Endothelial cell of umbilical vein (primary cell): ENCODE results near the gene MCF2L. TPM values are rescaled to one million over a fixed set of nuclear protein-coding genes. Genes with fewer than 3 reads are reported as not detected.

Experiments
- BruUV-seq: library from RNA; stranded (reverse); fragments of 400-500 nt; replicated peaks from 2 replicates; lab custom pipeline; 2021; lab: Mats Ljungman, UMichigan
- CTCF ChIA-PET: fragments of 300-600, 350-600 bp; sonication (Branson Sonifier 250); formaldehyde crosslinking; loops from one replicate; lab custom pipeline; 2021; ENCODE audit warnings: antibody characterized with exemption, inconsistent platforms; lab: Charles Lee
- POLR2A ChIA-PET: fragments of 300-600, 350-600 bp; sonication (Branson Sonifier 250); formaldehyde crosslinking; loops from one replicate; lab custom pipeline; 2021; ENCODE audit warnings: antibody characterized with exemption, inconsistent platforms; lab: Charles Lee
- DNase-seq: peaks from one replicate; pipeline ENCODE4 v3.0.0-alpha.2; 2011; ENCODE audit warnings: low read depth, low spot score
- FAIRE-seq: peaks from 2 replicates; lab custom pipeline; 2011; peaks lifted over from hg19 to GRCh38; lab: Jason Lieb, UNC
- H2AFZ ChIP-seq: 2 replicates; pipeline ENCODE4 v1.6.0; 2012; ENCODE audit warnings: low read depth, low read length, control low read depth, inconsistent platforms
- H3K27ac ChIP-seq: 2 replicates; pipeline ENCODE4 v1.5.1; 2011; ENCODE audit warnings: low read depth, mild to moderate bottlenecking, control low read depth, low read length, moderate library complexity; ENCODE audit not compliant: insufficient read depth
- H3K27me3 ChIP-seq, 2 experiments: 2 replicates each; pipeline versions ENCODE4 v1.6.0 to v1.6.1; 2011; ENCODE audit warnings: low read length in 2 of 2, mixed read lengths in 1 of 2; ENCODE audit not compliant: control insufficient read depth in 2 of 2, insufficient read depth in 2 of 2
- H3K36me3 ChIP-seq, 2 experiments: 2 replicates in 1 of 2; 3 replicates in 1 of 2; pipeline ENCODE4 v1.5.1; 2011; ENCODE audit warnings: low read length in 2 of 2, mild to moderate bottlenecking in 1 of 2, moderate library complexity in 1 of 2; ENCODE audit not compliant: control insufficient read depth in 2 of 2, insufficient read depth in 2 of 2; ENCODE audit errors: extremely low read depth in 1 of 2
- H3K4me1 ChIP-seq: 3 replicates; pipeline ENCODE4 v1.5.1; 2011; ENCODE audit warnings: mild to moderate bottlenecking, low read length; ENCODE audit not compliant: control insufficient read depth, insufficient read depth; ENCODE audit errors: extremely low read depth
- H3K4me2 ChIP-seq: 2 replicates; pipeline ENCODE4 v1.6.1; 2011; ENCODE audit warnings: low read length, control low read depth, mixed read lengths; ENCODE audit not compliant: insufficient read depth
- H3K4me3 ChIP-seq, 3 experiments: fragments of 200-600 bp in 1 of 3; sonication (generic), shearing (Covaris generic) in 1 of 3; replicated peaks in 1 of 3; 2 replicates each; pipeline ENCODE4 v1.5.1; 2011 to 2016; ENCODE audit warnings: control low read depth in 3 of 3, low read length in 3 of 3, mild to moderate bottlenecking in 2 of 3, inconsistent platforms in 1 of 3, low read depth in 1 of 3, moderate library complexity in 1 of 3; ENCODE audit not compliant: insufficient read depth in 1 of 3
- H3K79me2 ChIP-seq: 2 replicates; pipeline ENCODE4 v1.6.0; 2012; ENCODE audit warnings: low read length, inconsistent platforms; ENCODE audit not compliant: control insufficient read depth, insufficient read depth
- H3K9ac ChIP-seq: replicated peaks from 2 replicates; pipeline ENCODE3; 2011; ENCODE audit warnings: low read length, control low read depth; ENCODE audit not compliant: insufficient read depth; ENCODE audit errors: extremely low read depth
- H3K9me1 ChIP-seq: replicated peaks from 3 replicates; pipeline ENCODE4 v1.6.0; 2011; ENCODE audit warnings: mild to moderate bottlenecking, low read length; ENCODE audit not compliant: control insufficient read depth, insufficient read depth; ENCODE audit errors: extremely low read depth
- H3K9me3 ChIP-seq: replicated peaks from 2 replicates; pipeline ENCODE4 v1.5.1; 2012; ENCODE audit warnings: low read length, inconsistent platforms; ENCODE audit not compliant: control insufficient read depth, insufficient read depth
- H4K20me1 ChIP-seq: replicated peaks from 2 replicates; pipeline ENCODE3; 2011; ENCODE audit warnings: mild to moderate bottlenecking, low read length; ENCODE audit not compliant: control insufficient read depth, insufficient read depth; ENCODE audit errors: extremely low read depth
- EZH2 ChIP-seq: IDR thresholded peaks from 2 replicates; pipeline ENCODE4 v1.6.1; 2012; ENCODE audit warnings: borderline replicate concordance, low read depth, mild to moderate bottlenecking, moderate library complexity, low read length, inconsistent platforms; ENCODE audit not compliant: severe bottlenecking
- JUN ChIP-seq: IDR thresholded peaks from 2 replicates; pipeline ENCODE4 v1.6.1; 2011; ENCODE audit warnings: borderline replicate concordance, low read depth; ENCODE audit not compliant: insufficient read length, insufficient read depth
- MAX ChIP-seq: IDR thresholded peaks from 2 replicates; pipeline ENCODE4 v1.6.1; 2011; ENCODE audit not compliant: insufficient read depth, insufficient read length
- MYC ChIP-seq: IDR thresholded peaks from one replicate; pipeline ENCODE4 v1.6.1; 2011; ENCODE audit warnings: mild to moderate bottlenecking, low read depth, low read length
- dilution Hi-C: fragments of 300-500 bp; cut with MboI; formaldehyde crosslinking; loops from one replicate; pipeline ENCODE4 v1.15.0; 2019; ENCODE audit warnings: low sequenced_read_pairs; ENCODE audit not compliant: extremely low pct_ligation_motif_present
- intact Hi-C: fragments of 100-400 bp; cut with micrococcal nuclease; formaldehyde crosslinking; loops from one replicate; pipeline ENCODE4 v1.10.0; 2022
- polyA plus RNA-seq, 4 experiments: library from polyadenylated mRNA; depleted of rRNA in 3 of 4; stranded (reverse) in 3 of 4; unstranded in 1 of 4; fragments of >200 nt; gene quantifications; 2 replicates each; pipeline versions ENCODE4 v1.2.1 to v1.2.3, GENCODE V29; 2011 to 2012; ENCODE audit warnings: missing spikeins in 1 of 4
- total RNA-seq: library from RNA; stranded (reverse); gene quantifications from 2 replicates; pipeline ENCODE4 v1.2.3, GENCODE V29; 2021
- TF ChIP-seq, protein P1 (sequence below), 2 donors: IDR thresholded peaks; 1 replicate in 1 of 2; 2 replicates in 1 of 2; pipeline ENCODE4 v1.5.1; 2011; ENCODE audit warnings: low read length in 2 of 2, mild to moderate bottlenecking in 2 of 2, moderate library complexity in 2 of 2, control low read depth in 1 of 2, inconsistent platforms in 1 of 2, low read depth in 1 of 2; ENCODE audit not compliant: insufficient read depth in 1 of 2; ENCODE audit errors: extremely low read depth in 1 of 2

The MCF2L gene
- total and polyA plus RNA-seq, 2 donors (not counting 3 experiments of a cell fraction or from before 2014, with no cell fraction given): 0.33 to 0.58 TPM

DNA sequence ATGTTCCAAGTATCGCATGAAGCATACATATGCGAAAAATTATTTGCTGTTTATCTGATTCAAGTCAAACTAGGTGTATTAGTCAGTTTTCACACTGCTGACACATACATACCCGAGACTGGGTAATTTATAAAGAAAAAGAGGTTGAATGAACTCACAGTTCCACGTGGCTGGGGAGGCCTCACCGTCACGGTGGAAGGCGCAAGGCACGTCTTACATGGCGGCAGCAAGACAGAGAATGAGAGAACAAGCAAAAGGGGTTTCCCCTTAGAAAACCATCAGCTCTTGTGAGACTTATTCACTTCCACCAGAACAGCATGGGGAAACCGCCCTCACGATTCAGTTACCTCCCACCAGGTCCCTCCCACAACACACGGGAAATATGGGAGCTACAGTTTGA, 176.5 kb downstream of the MCF2L start:
- FAIRE-seq (no peak), DNase-seq (no peak)
- intact Hi-C loops: no loop called here
- Histone ChIP-seq H3K79me2 (no peaks in the 10 kb centered on the region), H3K9ac (no peak overlapping the region), H3K4me3 (no peak overlapping the region), H4K20me1 (no peaks in the 10 kb centered on the region), H2AFZ (no peak overlapping the region), H3K9me1 (no peaks in the 10 kb centered on the region), H3K4me2 (no peak overlapping the region), H3K9me3 (no peaks in the 10 kb centered on the region), H3K36me3 (no peaks in the 10 kb centered on the region), H3K4me1 (no peaks in the 10 kb centered on the region), H3K27ac (no peak overlapping the region), H3K27me3 (peaks cover 0 to 2% of the 10 kb centered on the region in 2 experiments)
- BruUV-seq: no TSS peak
- CTCF ChIA-PET: no interaction called here
- dilution Hi-C loops: no loop called here
- POLR2A ChIA-PET: no interaction called here
- TF ChIP-seq JUN (no peak), MYC (no peak)

GRCh38 chr13:113145911-113146598, 177.0 kb downstream of the MCF2L start:
- Histone ChIP-seq H3K4me3 (no peak overlapping the region), H3K27ac (no peak overlapping the region), H3K79me2 (no peaks in the 10 kb centered on the region), H3K9me3 (no peaks in the 10 kb centered on the region), H3K4me2 (no peak overlapping the region), H4K20me1 (no peaks in the 10 kb centered on the region), H3K36me3 (no peaks in the 10 kb centered on the region), H3K9ac (no peak overlapping the region), H3K9me1 (no peaks in the 10 kb centered on the region), H2AFZ (no peak overlapping the region), H3K27me3 (peaks cover 0 to 2% of the 10 kb centered on the region in 2 experiments), H3K4me1 (no peaks in the 10 kb centered on the region)
- POLR2A ChIA-PET: no interaction called here
- DNase-seq (no peak), FAIRE-seq (no peak)
- TF ChIP-seq, protein P1, sequence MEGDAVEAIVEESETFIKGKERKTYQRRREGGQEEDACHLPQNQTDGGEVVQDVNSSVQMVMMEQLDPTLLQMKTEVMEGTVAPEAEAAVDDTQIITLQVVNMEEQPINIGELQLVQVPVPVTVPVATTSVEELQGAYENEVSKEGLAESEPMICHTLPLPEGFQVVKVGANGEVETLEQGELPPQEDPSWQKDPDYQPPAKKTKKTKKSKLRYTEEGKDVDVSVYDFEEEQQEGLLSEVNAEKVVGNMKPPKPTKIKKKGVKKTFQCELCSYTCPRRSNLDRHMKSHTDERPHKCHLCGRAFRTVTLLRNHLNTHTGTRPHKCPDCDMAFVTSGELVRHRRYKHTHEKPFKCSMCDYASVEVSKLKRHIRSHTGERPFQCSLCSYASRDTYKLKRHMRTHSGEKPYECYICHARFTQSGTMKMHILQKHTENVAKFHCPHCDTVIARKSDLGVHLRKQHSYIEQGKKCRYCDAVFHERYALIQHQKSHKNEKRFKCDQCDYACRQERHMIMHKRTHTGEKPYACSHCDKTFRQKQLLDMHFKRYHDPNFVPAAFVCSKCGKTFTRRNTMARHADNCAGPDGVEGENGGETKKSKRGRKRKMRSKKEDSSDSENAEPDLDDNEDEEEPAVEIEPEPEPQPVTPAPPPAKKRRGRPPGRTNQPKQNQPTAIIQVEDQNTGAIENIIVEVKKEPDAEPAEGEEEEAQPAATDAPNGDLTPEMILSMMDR (IDR thresholded peaks at IDR 0.05; ENCODE audit: extremely low read depth in 1 of 2, insufficient read depth in 1 of 2, low read depth in 1 of 2, low read length in 2 of 2): no peak
- TF ChIP-seq MAX: no peak
- TF ChIP-seq EZH2: no peak
- BruUV-seq: no TSS peak
- CTCF ChIA-PET: no interaction called here
- dilution Hi-C loops: no loop called here
- intact Hi-C loops: no loop called here
